Neural cell (in vitro differentiated cells): ENCODE data around the gene TIGD1. TPM values are rescaled to one million over a fixed set of nuclear protein-coding genes. Genes with fewer than 3 reads are reported as not detected.

Experiments
- H2AFZ ChIP-seq: fragments of 200-600, 300-800 bp; sonication (generic), shearing (Covaris generic); 2 replicates; pipeline ENCODE4 v1.6.0; 2014; ENCODE audit warnings: low read depth, mild to moderate bottlenecking, antibody characterized with exemption, low read length, moderate library complexity
- H3F3A ChIP-seq: fragments of 200-600 bp; shearing (Covaris generic); 2 replicates; pipeline ENCODE4 v1.6.1; 2016; ENCODE audit warnings: mild to moderate bottlenecking, moderate library complexity, mixed read lengths, antibody characterized with exemption, low read length; ENCODE audit not compliant: insufficient read depth, poor library complexity, severe bottlenecking
- H3K27ac ChIP-seq: fragments of 200-600, 300-800 bp; sonication (generic), shearing (Covaris generic); 2 replicates; pipeline ENCODE4 v1.5.1; 2014; ENCODE audit warnings: mild to moderate bottlenecking, low read length, moderate library complexity
- H3K27me3 ChIP-seq: fragments of 300-800, 200-600 bp; sonication (generic), shearing (Covaris generic); 2 replicates; pipeline ENCODE4 v1.6.0; 2014; ENCODE audit warnings: mild to moderate bottlenecking, low read depth, low read length, moderate library complexity; ENCODE audit not compliant: insufficient read depth
- H3K36me3 ChIP-seq: fragments of 300-800, 200-600 bp; sonication (generic), shearing (Covaris generic); 2 replicates; pipeline ENCODE4 v1.5.1; 2014; ENCODE audit warnings: mild to moderate bottlenecking, antibody characterized with exemption, low read length, moderate library complexity; ENCODE audit not compliant: insufficient read depth
- H3K4me2 ChIP-seq: fragments of 300-800, 200-600 bp; sonication (generic), shearing (Covaris generic); 2 replicates; pipeline ENCODE4 v1.6.0; 2014; ENCODE audit warnings: mild to moderate bottlenecking, low read length
- H3K4me3 ChIP-seq: fragments of 300-800, 200-600 bp; sonication (generic), shearing (Covaris generic); 2 replicates; pipeline ENCODE4 v1.5.1; 2014; ENCODE audit warnings: mild to moderate bottlenecking, low read length, moderate library complexity
- H3K79me2 ChIP-seq: fragments of 200-600 bp; shearing (Covaris generic); replicated peaks from 2 replicates; pipeline ENCODE4 v1.6.0; 2014; ENCODE audit warnings: mild to moderate bottlenecking, low read length, moderate library complexity; ENCODE audit not compliant: insufficient read depth
- H3K9ac ChIP-seq: fragments of 300-800, 200-600 bp; sonication (generic), shearing (Covaris generic); 2 replicates; pipeline ENCODE4 v1.6.1; 2016; ENCODE audit warnings: mild to moderate bottlenecking, low read length, mixed read lengths
- H3K9me2 ChIP-seq: fragments of 200-600 bp; shearing (Covaris generic); 2 replicates; pipeline ENCODE4 v1.6.1; 2016; ENCODE audit warnings: mild to moderate bottlenecking, low read length, mixed read lengths; ENCODE audit not compliant: insufficient read depth
- H3K9me3 ChIP-seq: fragments of 200-600, 300-800 bp; sonication (generic), shearing (Covaris generic); 2 replicates; pipeline ENCODE4 v1.6.1; 2016; ENCODE audit warnings: mild to moderate bottlenecking, mixed run types, low read length, moderate library complexity, mixed read lengths
- H4K20me1 ChIP-seq: fragments of 200-600 bp; shearing (Covaris generic); 2 replicates; pipeline ENCODE4 v1.6.1; 2016; ENCODE audit warnings: mild to moderate bottlenecking, mixed run types; ENCODE audit not compliant: insufficient read depth
- EP300 ChIP-seq: fragments of 450-650 bp; conservative IDR thresholded peaks from 2 replicates; pipeline ENCODE4 v1.6.1; 2014; ENCODE audit warnings: antibody characterized with exemption, mild to moderate bottlenecking, moderate library complexity; ENCODE audit not compliant: poor library complexity, severe bottlenecking
- EZH2 ChIP-seq: fragments of 200-600, 300-800 bp; shearing (Covaris generic), sonication (generic); IDR thresholded peaks from 2 replicates; pipeline ENCODE4 v1.6.1; 2014; ENCODE audit warnings: antibody characterized with exemption, low read length, borderline replicate concordance, mild to moderate bottlenecking; ENCODE audit not compliant: insufficient read depth, poor library complexity, severe bottlenecking
- MXI1 ChIP-seq: fragments of 450-650 bp; conservative IDR thresholded peaks from 2 replicates; pipeline ENCODE4 v1.6.1; 2014; ENCODE audit warnings: antibody characterized with exemption, mild to moderate bottlenecking; ENCODE audit not compliant: poor library complexity, severe bottlenecking
- POLR2AphosphoS5 ChIP-seq: IDR thresholded peaks from 2 replicates; pipeline ENCODE4 v1.6.1; 2012
- RAD21 ChIP-seq: fragments of 450-650 bp; conservative IDR thresholded peaks from 2 replicates; pipeline ENCODE4 v1.6.1; 2014; ENCODE audit warnings: antibody characterized with exemption, mild to moderate bottlenecking, moderate library complexity
- SMC3 ChIP-seq: fragments of 450-650 bp; conservative IDR thresholded peaks from 2 replicates; pipeline ENCODE4 v1.6.1; 2014; ENCODE audit warnings: antibody characterized with exemption, mild to moderate bottlenecking, moderate library complexity; ENCODE audit not compliant: poor library complexity
- TAF1 ChIP-seq: IDR thresholded peaks from 2 replicates; pipeline ENCODE4 v1.6.1; 2012; ENCODE audit warnings: low read depth
- polyA plus RNA-seq: library from polyadenylated mRNA; depleted of rRNA; stranded (reverse); fragments of >200 nt; gene quantifications from 2 replicates; pipeline ENCODE4 v1.2.3, GENCODE V29; 2014
- TF ChIP-seq, protein P1 (sequence below): IDR thresholded peaks from 2 replicates; pipeline ENCODE4 v1.6.1; 2012; ENCODE audit warnings: borderline replicate concordance
- TF ChIP-seq, protein P2 (sequence below): fragments of 450-650 bp; IDR thresholded peaks from 2 replicates; pipeline ENCODE4 v1.5.1; 2014; ENCODE audit warnings: antibody characterized with exemption, mild to moderate bottlenecking, moderate library complexity; ENCODE audit not compliant: poor library complexity, severe bottlenecking

Gene TIGD1
- polyA plus RNA-seq, 1 donor from 2014 or later = 29.3 TPM

DNA sequence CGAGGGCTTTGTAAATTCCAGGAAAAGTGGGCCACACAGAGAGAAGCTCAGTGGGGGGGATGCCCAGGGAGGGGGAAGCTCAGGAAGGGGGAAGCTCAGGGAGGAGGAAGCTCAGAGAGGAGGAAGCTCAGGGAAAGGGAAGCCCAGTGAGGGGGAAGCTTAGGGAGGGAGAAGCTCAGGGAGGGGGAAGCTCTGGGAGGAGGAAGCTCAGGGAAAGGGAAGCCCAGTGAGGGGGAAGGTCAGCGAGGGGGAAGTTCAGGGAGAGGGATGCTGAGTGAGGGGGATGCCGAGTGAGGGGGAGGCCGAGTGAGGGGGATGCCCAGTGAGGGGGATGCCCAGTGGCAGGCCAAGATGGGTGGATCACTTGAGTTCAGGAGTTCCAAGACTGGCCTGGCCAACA is 11.7 kb downstream of the TIGD1 start:
- Histone ChIP-seq H3K36me3 (no peaks in the 10 kb centered on the region), H3K9me2 (no peaks in the 10 kb centered on the region), H3K27ac (no peak overlapping the region), H3K4me3 (no peak overlapping the region), H3K79me2 (no peaks in the 10 kb centered on the region), H3F3A (no peaks in the 10 kb centered on the region), H2AFZ (no peak overlapping the region), H3K9ac (no peak overlapping the region), H3K27me3 (no peaks in the 10 kb centered on the region), H4K20me1 (no peaks in the 10 kb centered on the region), H3K4me2 (no peak overlapping the region), H3K9me3 (no peaks in the 10 kb centered on the region)
- TF ChIP-seq, protein P1, sequence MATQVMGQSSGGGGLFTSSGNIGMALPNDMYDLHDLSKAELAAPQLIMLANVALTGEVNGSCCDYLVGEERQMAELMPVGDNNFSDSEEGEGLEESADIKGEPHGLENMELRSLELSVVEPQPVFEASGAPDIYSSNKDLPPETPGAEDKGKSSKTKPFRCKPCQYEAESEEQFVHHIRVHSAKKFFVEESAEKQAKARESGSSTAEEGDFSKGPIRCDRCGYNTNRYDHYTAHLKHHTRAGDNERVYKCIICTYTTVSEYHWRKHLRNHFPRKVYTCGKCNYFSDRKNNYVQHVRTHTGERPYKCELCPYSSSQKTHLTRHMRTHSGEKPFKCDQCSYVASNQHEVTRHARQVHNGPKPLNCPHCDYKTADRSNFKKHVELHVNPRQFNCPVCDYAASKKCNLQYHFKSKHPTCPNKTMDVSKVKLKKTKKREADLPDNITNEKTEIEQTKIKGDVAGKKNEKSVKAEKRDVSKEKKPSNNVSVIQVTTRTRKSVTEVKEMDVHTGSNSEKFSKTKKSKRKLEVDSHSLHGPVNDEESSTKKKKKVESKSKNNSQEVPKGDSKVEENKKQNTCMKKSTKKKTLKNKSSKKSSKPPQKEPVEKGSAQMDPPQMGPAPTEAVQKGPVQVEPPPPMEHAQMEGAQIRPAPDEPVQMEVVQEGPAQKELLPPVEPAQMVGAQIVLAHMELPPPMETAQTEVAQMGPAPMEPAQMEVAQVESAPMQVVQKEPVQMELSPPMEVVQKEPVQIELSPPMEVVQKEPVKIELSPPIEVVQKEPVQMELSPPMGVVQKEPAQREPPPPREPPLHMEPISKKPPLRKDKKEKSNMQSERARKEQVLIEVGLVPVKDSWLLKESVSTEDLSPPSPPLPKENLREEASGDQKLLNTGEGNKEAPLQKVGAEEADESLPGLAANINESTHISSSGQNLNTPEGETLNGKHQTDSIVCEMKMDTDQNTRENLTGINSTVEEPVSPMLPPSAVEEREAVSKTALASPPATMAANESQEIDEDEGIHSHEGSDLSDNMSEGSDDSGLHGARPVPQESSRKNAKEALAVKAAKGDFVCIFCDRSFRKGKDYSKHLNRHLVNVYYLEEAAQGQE = no peak
- TF ChIP-seq POLR2AphosphoS5 (no peak), RAD21 (no peak), EP300 (no peak), EZH2 (no peak), TAF1 (no peak), MXI1 (no peak), SMC3 (no peak)
- TF ChIP-seq, protein P2, sequence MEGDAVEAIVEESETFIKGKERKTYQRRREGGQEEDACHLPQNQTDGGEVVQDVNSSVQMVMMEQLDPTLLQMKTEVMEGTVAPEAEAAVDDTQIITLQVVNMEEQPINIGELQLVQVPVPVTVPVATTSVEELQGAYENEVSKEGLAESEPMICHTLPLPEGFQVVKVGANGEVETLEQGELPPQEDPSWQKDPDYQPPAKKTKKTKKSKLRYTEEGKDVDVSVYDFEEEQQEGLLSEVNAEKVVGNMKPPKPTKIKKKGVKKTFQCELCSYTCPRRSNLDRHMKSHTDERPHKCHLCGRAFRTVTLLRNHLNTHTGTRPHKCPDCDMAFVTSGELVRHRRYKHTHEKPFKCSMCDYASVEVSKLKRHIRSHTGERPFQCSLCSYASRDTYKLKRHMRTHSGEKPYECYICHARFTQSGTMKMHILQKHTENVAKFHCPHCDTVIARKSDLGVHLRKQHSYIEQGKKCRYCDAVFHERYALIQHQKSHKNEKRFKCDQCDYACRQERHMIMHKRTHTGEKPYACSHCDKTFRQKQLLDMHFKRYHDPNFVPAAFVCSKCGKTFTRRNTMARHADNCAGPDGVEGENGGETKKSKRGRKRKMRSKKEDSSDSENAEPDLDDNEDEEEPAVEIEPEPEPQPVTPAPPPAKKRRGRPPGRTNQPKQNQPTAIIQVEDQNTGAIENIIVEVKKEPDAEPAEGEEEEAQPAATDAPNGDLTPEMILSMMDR = no peak

DNA sequence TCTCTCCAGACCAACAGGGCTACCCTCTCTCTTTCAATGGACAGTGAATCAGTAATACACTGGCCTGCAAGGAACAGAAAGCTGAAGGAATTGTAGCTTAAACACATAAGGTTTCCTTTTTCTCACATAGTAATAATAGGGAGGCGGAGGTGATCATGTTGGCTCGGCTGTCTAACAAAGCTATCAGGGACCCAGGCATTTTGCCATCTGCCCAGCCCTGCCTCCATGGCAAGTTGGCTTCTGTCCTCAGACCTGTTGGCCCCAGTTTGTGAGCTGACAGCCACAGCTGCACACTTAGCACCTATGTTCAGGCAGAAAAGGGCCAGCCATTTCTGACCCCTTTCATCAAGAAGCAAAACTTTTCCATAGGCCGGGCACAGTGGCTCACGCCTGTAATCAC is 12.9 kb downstream of the TIGD1 start:
- H3K9me3 ChIP-seq = no peaks in the 10 kb centered on the region
- H2AFZ ChIP-seq = no peak overlapping the region
- H3K27me3 ChIP-seq = no peaks in the 10 kb centered on the region
- H4K20me1 ChIP-seq = no peaks in the 10 kb centered on the region
- no peaks in the 10 kb centered on the region for H3K36me3 ChIP-seq
- TF ChIP-seq EP300 (no peak), EZH2 (no peak), RAD21 (no peak), MXI1 (no peak), SMC3 (no peak), POLR2AphosphoS5 (no peak)
- TF ChIP-seq, protein P2 = no peak
- TF ChIP-seq, protein P1 = no peak
- H3K79me2 ChIP-seq = no peaks in the 10 kb centered on the region
- H3F3A ChIP-seq = no peaks in the 10 kb centered on the region
- no peak overlapping the region for H3K4me2 ChIP-seq
- no peak overlapping the region for H3K27ac ChIP-seq
- no peaks in the 10 kb centered on the region for H3K9me2 ChIP-seq
- no peak overlapping the region for H3K4me3 ChIP-seq
- no peak overlapping the region for H3K9ac ChIP-seq
